IMR-90 (cell line): ENCODE data around the gene MTPN. TPM values are rescaled to one million over a fixed set of nuclear protein-coding genes. Genes with fewer than 3 reads are reported as not detected.

Experiments used
- ATAC-seq: fragments of 200-7000 bp; cut with Tn5 transposase; 2 replicates; pipeline ENCODE4 v1.9.1; 2020; ENCODE audit warnings: low read depth, mild to moderate bottlenecking, moderate library complexity
- BruUV-seq: library from RNA; stranded (reverse); fragments of 400-500 nt; replicated peaks from 2 replicates; lab custom pipeline; 2021; lab: Mats Ljungman, UMichigan
- CTCF ChIA-PET: fragments of 300-600 bp; formaldehyde crosslinking; extraction: SDS; loops from one replicate; lab custom pipeline; 2021; ENCODE audit warnings: antibody characterized with exemption; lab: Yijun Ruan, JAX
- POLR2A ChIA-PET: fragments of 300-600 bp; sonication (Branson Sonifier 250); formaldehyde crosslinking; loops from one replicate; lab custom pipeline; 2022; ENCODE audit warnings: antibody characterized with exemption; ENCODE audit not compliant: unreplicated experiment; lab: Charles Lee
- DNase-seq: peaks from one replicate; pipeline ENCODE4 v3.0.0; 2013
- H2AFZ ChIP-seq: replicated peaks from 2 replicates; pipeline ENCODE3; 2013; ENCODE audit warnings: low read length, mild to moderate bottlenecking; ENCODE audit not compliant: poor library complexity
- H2AK5ac ChIP-seq: 2 replicates; pipeline ENCODE4 v1.6.1; 2013; ENCODE audit warnings: low read depth, low read length, inconsistent platforms
- H2AK9ac ChIP-seq: replicated peaks from 2 replicates; pipeline ENCODE3; 2013; ENCODE audit warnings: mild to moderate bottlenecking, low read depth, low read length, moderate library complexity; ENCODE audit not compliant: poor library complexity
- H2BK120ac ChIP-seq: 2 replicates; pipeline ENCODE4 v1.6.1; 2013; ENCODE audit warnings: low read depth, low read length, inconsistent platforms
- H2BK15ac ChIP-seq: 3 replicates; pipeline ENCODE4 v1.6.1; 2013; ENCODE audit warnings: low read depth, low read length, inconsistent platforms
- H2BK20ac ChIP-seq: 2 replicates; pipeline ENCODE4 v1.6.1; 2013; ENCODE audit warnings: low read depth, mild to moderate bottlenecking, inconsistent platforms, low read length, moderate library complexity
- H2BK5ac ChIP-seq: 2 replicates; pipeline ENCODE4 v1.6.1; 2013; ENCODE audit warnings: mild to moderate bottlenecking, low read depth, low read length, inconsistent platforms; ENCODE audit not compliant: poor library complexity, severe bottlenecking
- H3K14ac ChIP-seq: replicated peaks from 2 replicates; pipeline ENCODE4 v1.6.1; 2013; ENCODE audit warnings: low read depth, low read length, inconsistent platforms
- H3K18ac ChIP-seq: 2 replicates; pipeline ENCODE4 v1.6.1; 2013; ENCODE audit warnings: low read depth, low read length, control low read depth
- H3K23ac ChIP-seq: 2 replicates; pipeline ENCODE4 v1.6.1; 2013; ENCODE audit warnings: low read depth, low read length, inconsistent platforms
- H3K27ac ChIP-seq: 2 replicates; pipeline ENCODE4 v1.5.1; 2013; ENCODE audit warnings: mild to moderate bottlenecking, control low read depth, low read length; ENCODE audit not compliant: insufficient read depth
- H3K27me3 ChIP-seq: 2 replicates; pipeline ENCODE4 v1.6.1; 2013; ENCODE audit warnings: low read length; ENCODE audit not compliant: control insufficient read depth, insufficient read depth
- H3K36me3 ChIP-seq: 2 replicates; pipeline ENCODE4 v1.6.1; 2013; ENCODE audit warnings: low read length, mixed read lengths; ENCODE audit not compliant: control insufficient read depth, insufficient read depth
- H3K4ac ChIP-seq: 2 replicates; pipeline ENCODE4 v1.6.1; 2013; ENCODE audit warnings: low read depth, low read length, inconsistent platforms
- H3K4me1 ChIP-seq: 2 replicates; pipeline ENCODE4 v1.6.1; 2013; ENCODE audit warnings: low read length, mixed read lengths; ENCODE audit not compliant: control insufficient read depth, insufficient read depth
- H3K4me2 ChIP-seq: 2 replicates; pipeline ENCODE4 v1.6.1; 2013; ENCODE audit warnings: low read depth, mild to moderate bottlenecking, control low read depth, low read length, moderate library complexity
- H3K4me3 ChIP-seq: 2 replicates; pipeline ENCODE4 v1.5.1; 2013; ENCODE audit warnings: low read depth, mild to moderate bottlenecking, control low read depth, low read length, moderate library complexity; ENCODE audit not compliant: insufficient read depth
- H3K56ac ChIP-seq: 2 replicates; pipeline ENCODE4 v1.6.1; 2013; ENCODE audit warnings: low read length, inconsistent platforms; ENCODE audit not compliant: insufficient read depth; ENCODE audit errors: extremely low read depth
- H3K79me1 ChIP-seq, 2 experiments: 2 replicates each; pipeline ENCODE4 v1.6.1; 2013; ENCODE audit warnings: low read length in 2 of 2, inconsistent platforms in 1 of 2, low read depth in 1 of 2
- H3K9ac ChIP-seq: 2 replicates; pipeline ENCODE4 v1.6.1; 2013; ENCODE audit warnings: low read depth, low read length, control low read depth
- H3K9me1 ChIP-seq: 2 replicates; pipeline ENCODE4 v1.6.1; 2013; ENCODE audit warnings: low read length, inconsistent platforms; ENCODE audit not compliant: insufficient read depth
- H3K9me3 ChIP-seq: 2 replicates; pipeline ENCODE4 v1.6.1; 2013; ENCODE audit warnings: low read length; ENCODE audit not compliant: control insufficient read depth, insufficient read depth
- H4K20me1 ChIP-seq: 2 replicates; pipeline ENCODE4 v1.6.1; 2013; ENCODE audit warnings: low read length, inconsistent platforms; ENCODE audit not compliant: insufficient read depth
- H4K5ac ChIP-seq: 2 replicates; pipeline ENCODE4 v1.6.1; 2013; ENCODE audit warnings: mild to moderate bottlenecking, low read depth, low read length, control low read depth
- H4K8ac ChIP-seq, 2 experiments: 2 replicates each; pipeline ENCODE4 v1.6.1; 2013; ENCODE audit warnings: low read depth in 2 of 2, low read length in 2 of 2, control low read depth in 1 of 2, inconsistent platforms in 1 of 2
- H4K91ac ChIP-seq: 2 replicates; pipeline ENCODE4 v1.6.1; 2013; ENCODE audit warnings: low read depth, low read length, inconsistent platforms; ENCODE audit not compliant: insufficient read depth
- BHLHE40 ChIP-seq: fragments of 150-350 bp; IDR thresholded peaks from 2 replicates; pipeline ENCODE4 v1.6.1; 2016; ENCODE audit warnings: mild to moderate bottlenecking, low read depth, low read length
- CEBPB ChIP-seq: IDR thresholded peaks from 2 replicates; pipeline ENCODE4 v1.6.1; 2012; ENCODE audit warnings: low read depth, low read length, improper control_type of control experiment
- CHD1 ChIP-seq: IDR thresholded peaks from 2 replicates; pipeline ENCODE4 v1.6.1; 2012; ENCODE audit warnings: low read depth, low read length, improper control_type of control experiment
- CTCF ChIP-seq: conservative IDR thresholded peaks from 2 replicates; pipeline ENCODE4 v1.5.1; 2012; ENCODE audit warnings: mild to moderate bottlenecking, low read depth, low read length, improper control_type of control experiment
- FOS ChIP-seq: fragments of 150-350 bp; IDR thresholded peaks from 2 replicates; pipeline ENCODE4 v1.6.1; 2016; ENCODE audit warnings: low read depth, low read length
- MAFK ChIP-seq: IDR thresholded peaks from 2 replicates; pipeline ENCODE4 v1.6.1; 2012; ENCODE audit warnings: low read depth, low read length, improper control_type of control experiment
- MAZ ChIP-seq: IDR thresholded peaks from 2 replicates; pipeline ENCODE4 v1.6.1; 2012; ENCODE audit warnings: low read depth, mild to moderate bottlenecking, low read length, improper control_type of control experiment, moderate library complexity, borderline replicate concordance
- NFE2L2 ChIP-seq: fragments of 150-350 bp; IDR thresholded peaks from 2 replicates; pipeline ENCODE4 v1.6.1; 2016; ENCODE audit warnings: low read depth, mild to moderate bottlenecking, low read length
- POLR2A ChIP-seq: IDR thresholded peaks from 2 replicates; pipeline ENCODE4 v1.6.1; 2012; ENCODE audit warnings: mild to moderate bottlenecking, low read depth, low read length
- RAD21 ChIP-seq: IDR thresholded peaks from 2 replicates; pipeline ENCODE4 v1.6.1; 2012; ENCODE audit warnings: low read length, improper control_type of control experiment
- RCOR1 ChIP-seq: IDR thresholded peaks from 2 replicates; pipeline ENCODE4 v1.6.1; 2012; ENCODE audit warnings: mild to moderate bottlenecking, low read length, improper control_type of control experiment; ENCODE audit not compliant: insufficient replicate concordance
- RFX5 ChIP-seq: IDR thresholded peaks from 2 replicates; pipeline ENCODE4 v1.8.0; 2012; ENCODE audit warnings: low read depth, mild to moderate bottlenecking, low read length, moderate library complexity
- SMC3 ChIP-seq: fragments of 150-350 bp; IDR thresholded peaks from 2 replicates; pipeline ENCODE4 v1.6.1; 2016; ENCODE audit warnings: low read depth, mild to moderate bottlenecking, antibody characterized with exemption, low read length, moderate library complexity
- WGBS, 2 experiments: methylation state at CpG; one replicate each; pipeline versions ENCODE4 v1.1.5 to v1.1.7; 2013; ENCODE audit warnings: missing lambda C conversion rate in 2 of 2; ENCODE audit not compliant: insufficient read length in 1 of 2; ENCODE audit errors: extremely low coverage in 2 of 2; 5-methylcytosine and 5-hydroxymethylcytosine counted together
- dilution Hi-C: fragments of 300-500 bp; cut with HindIII; formaldehyde crosslinking; loops from one replicate; pipeline ENCODE4 v1.14.3; 2018; ENCODE audit warnings: low sequenced_read_pairs; ENCODE audit not compliant: unreplicated experiment
- in situ Hi-C: fragments of 300-500 bp; cut with MboI; formaldehyde crosslinking; loops from 3 replicates; pipeline ENCODE4 v1.14.3; 2019; ENCODE audit warnings: low sequenced_read_pairs, inconsistent platforms, mixed read lengths
- intact Hi-C: fragments of 100-400 bp; cut with micrococcal nuclease; formaldehyde crosslinking; loops from 2 replicates; pipeline ENCODE4 v1.10.0; 2022
- polyA plus RNA-seq, 3 experiments: library from polyadenylated mRNA; depleted of rRNA; stranded (reverse); fragments of >200 nt; gene quantifications; 2 replicates each; pipeline ENCODE4 v1.2.3, GENCODE V29; 2012; ENCODE audit warnings: low replicate concordance in 1 of 3
- total RNA-seq: library from RNA; depleted of rRNA; stranded (reverse); fragments of >200 nt; gene quantifications from 2 replicates; pipeline ENCODE4 v1.2.3, GENCODE V29; 2012
- TF ChIP-seq, protein P1 (sequence below): fragments of 150-350 bp; IDR thresholded peaks from 2 replicates; pipeline ENCODE4 v1.6.1; 2016; ENCODE audit warnings: low read depth, mild to moderate bottlenecking, low read length, moderate library complexity, borderline replicate concordance
- TF ChIP-seq, protein P2 (sequence below): fragments of 150-350 bp; IDR thresholded peaks from 2 replicates; pipeline ENCODE4 v1.6.1; 2017; ENCODE audit warnings: mild to moderate bottlenecking, antibody characterized with exemption, low read length, low read depth

The MTPN gene
- total and polyA plus RNA-seq, 2 of the 4 experiments (the other 2 are of a cell fraction) = 58.8 to 94.4 TPM

- Histone ChIP-seq H3K14ac (no peak overlapping the region), H3K4me3 (no peak overlapping the region), H3K18ac (no peak overlapping the region), H3K27ac (no peak overlapping the region), H4K5ac (no peak overlapping the region), H3K4me2 (no peak overlapping the region), H2BK20ac (no peak overlapping the region), H3K9ac (no peak overlapping the region), H3K23ac (no peak overlapping the region), H3K9me3 (no peaks in the 10 kb centered on the region), H3K79me1 (peaks cover 0 to 13% of the 10 kb centered on the region in 2 experiments; a peak in 2 of 4 replicates), H3K27me3 (no peaks in the 10 kb centered on the region), H2AFZ (no peak overlapping the region), H2BK15ac (no peak overlapping the region), H2BK5ac (no peak overlapping the region), H2AK9ac (no peak overlapping the region), H3K4ac (no peak overlapping the region), H3K56ac (no peak overlapping the region), H2AK5ac (no peak overlapping the region), H4K91ac (no peak overlapping the region), H3K4me1 (peaks cover 3% of the 10 kb centered on the region), H2BK120ac (no peak overlapping the region), H3K36me3 (no peaks in the 10 kb centered on the region), H4K20me1 (no peaks in the 10 kb centered on the region), H4K8ac (no peak overlapping the region), H3K9me1 (peaks cover 13% of the 10 kb centered on the region)
- ATAC-seq = no peak
- DNase-seq = no peak
- dilution Hi-C loops = no loop called here
- CTCF ChIA-PET = interaction anchor here (0.6 kb wide), 1 partner anchor 28 kb away, joined by 4 read pairs; no protein-coding TSS in a partner anchor
- 100% methylated on average over 1 of the region's 7 CpGs; no CpG with 5 or more reads in 1 of the 2 experiments for WGBS, 2 experiments
- POLR2A ChIA-PET = interaction anchor here (0.5 kb wide), 1 partner anchor 26 kb away, joined by 3 read pairs; no protein-coding TSS in a partner anchor
- in situ Hi-C loops = no loop called here
- intact Hi-C loops = loop anchor here (5.0 kb wide), 1 partner anchor 87 kb away; no protein-coding TSS in a partner anchor
- BruUV-seq = no TSS peak
- TF ChIP-seq CTCF (no peak), RCOR1 (no peak), MAFK (no peak), RFX5 (no peak), BHLHE40 (no peak), MAZ (no peak), CEBPB (no peak), POLR2A (no peak), RAD21 (no peak), SMC3 (no peak), NFE2L2 (no peak), FOS (no peak), CHD1 (no peak)
- TF ChIP-seq, protein P1, sequence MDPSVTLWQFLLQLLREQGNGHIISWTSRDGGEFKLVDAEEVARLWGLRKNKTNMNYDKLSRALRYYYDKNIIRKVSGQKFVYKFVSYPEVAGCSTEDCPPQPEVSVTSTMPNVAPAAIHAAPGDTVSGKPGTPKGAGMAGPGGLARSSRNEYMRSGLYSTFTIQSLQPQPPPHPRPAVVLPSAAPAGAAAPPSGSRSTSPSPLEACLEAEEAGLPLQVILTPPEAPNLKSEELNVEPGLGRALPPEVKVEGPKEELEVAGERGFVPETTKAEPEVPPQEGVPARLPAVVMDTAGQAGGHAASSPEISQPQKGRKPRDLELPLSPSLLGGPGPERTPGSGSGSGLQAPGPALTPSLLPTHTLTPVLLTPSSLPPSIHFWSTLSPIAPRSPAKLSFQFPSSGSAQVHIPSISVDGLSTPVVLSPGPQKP = no peak
- TF ChIP-seq, protein P2, sequence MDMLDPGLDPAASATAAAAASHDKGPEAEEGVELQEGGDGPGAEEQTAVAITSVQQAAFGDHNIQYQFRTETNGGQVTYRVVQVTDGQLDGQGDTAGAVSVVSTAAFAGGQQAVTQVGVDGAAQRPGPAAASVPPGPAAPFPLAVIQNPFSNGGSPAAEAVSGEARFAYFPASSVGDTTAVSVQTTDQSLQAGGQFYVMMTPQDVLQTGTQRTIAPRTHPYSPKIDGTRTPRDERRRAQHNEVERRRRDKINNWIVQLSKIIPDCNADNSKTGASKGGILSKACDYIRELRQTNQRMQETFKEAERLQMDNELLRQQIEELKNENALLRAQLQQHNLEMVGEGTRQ = no peak
Observed at GRCh38 chr7:135920478-135920877, 56.7 kb downstream of the MTPN start.
